ENCODE results near the gene ABCC4.

DNA sequence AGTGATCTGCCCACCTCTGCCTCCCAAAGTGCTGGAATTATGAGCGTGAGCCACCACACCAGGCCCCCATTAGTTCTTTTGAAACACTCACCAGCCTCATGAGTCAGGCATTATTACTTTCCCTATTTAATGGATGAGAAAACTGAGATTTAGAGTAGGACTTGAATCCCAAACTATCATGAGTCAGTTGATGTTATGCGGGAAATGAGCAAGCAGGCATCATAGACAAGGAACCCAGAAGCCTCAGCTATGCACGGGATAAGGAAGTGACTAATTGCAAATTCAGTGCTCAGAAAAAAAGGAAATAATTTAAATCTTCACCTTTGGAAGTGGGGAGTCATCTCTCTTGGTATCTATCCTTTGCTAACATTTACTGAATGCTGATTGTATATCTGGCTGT, 217.5 kb downstream of the ABCC4 start:
- no peak for TF ChIP-seq POLR2AphosphoS5 (IDR thresholded peaks at IDR 0.05; ENCODE audit: insufficient read depth in 1 of 2, low read depth in 1 of 2)
- TF ChIP-seq, protein P1, sequence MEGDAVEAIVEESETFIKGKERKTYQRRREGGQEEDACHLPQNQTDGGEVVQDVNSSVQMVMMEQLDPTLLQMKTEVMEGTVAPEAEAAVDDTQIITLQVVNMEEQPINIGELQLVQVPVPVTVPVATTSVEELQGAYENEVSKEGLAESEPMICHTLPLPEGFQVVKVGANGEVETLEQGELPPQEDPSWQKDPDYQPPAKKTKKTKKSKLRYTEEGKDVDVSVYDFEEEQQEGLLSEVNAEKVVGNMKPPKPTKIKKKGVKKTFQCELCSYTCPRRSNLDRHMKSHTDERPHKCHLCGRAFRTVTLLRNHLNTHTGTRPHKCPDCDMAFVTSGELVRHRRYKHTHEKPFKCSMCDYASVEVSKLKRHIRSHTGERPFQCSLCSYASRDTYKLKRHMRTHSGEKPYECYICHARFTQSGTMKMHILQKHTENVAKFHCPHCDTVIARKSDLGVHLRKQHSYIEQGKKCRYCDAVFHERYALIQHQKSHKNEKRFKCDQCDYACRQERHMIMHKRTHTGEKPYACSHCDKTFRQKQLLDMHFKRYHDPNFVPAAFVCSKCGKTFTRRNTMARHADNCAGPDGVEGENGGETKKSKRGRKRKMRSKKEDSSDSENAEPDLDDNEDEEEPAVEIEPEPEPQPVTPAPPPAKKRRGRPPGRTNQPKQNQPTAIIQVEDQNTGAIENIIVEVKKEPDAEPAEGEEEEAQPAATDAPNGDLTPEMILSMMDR (IDR thresholded peaks at IDR 0.05): no peak
- TF ChIP-seq POLR2A (IDR thresholded peaks at IDR 0.05): no peak

All from vagina (tissue), 2 donors.